HepG2 (cell line): ENCODE measurements around the gene CLHC1. TPM values are rescaled to one million over a fixed set of nuclear protein-coding genes. Genes with fewer than 3 reads are reported as not detected.
A peak's percentile ranks its signal among the peaks of the same experiment; 100 is the strongest.

Experiments used
- CCDC6 ChIP-seq: sonication (generic); formaldehyde crosslinking; IDR thresholded peaks from 2 replicates; pipeline ENCODE4 v1.8.1; 2022; ENCODE audit warnings: mild to moderate bottlenecking, missing genetic modification reagents, moderate library complexity
- KLF6 ChIP-seq: IDR thresholded peaks from 2 replicates; pipeline ENCODE4 v1.8.0; 2016; ENCODE audit warnings: missing biosample characterization, missing genetic modification reagents
- MAFF ChIP-seq: IDR thresholded peaks from 2 replicates; pipeline ENCODE4 v1.6.1; 2011; ENCODE audit warnings: low read depth, low read length, improper control_type of control experiment
- PAF1 ChIP-seq: IDR thresholded peaks from 2 replicates; pipeline ENCODE4 v1.6.1; 2016; ENCODE audit warnings: missing genetic modification reagents, missing compliant biosample characterization
- POLR2AphosphoS2 ChIP-seq: IDR thresholded peaks from 2 replicates; pipeline ENCODE4 v1.6.1; 2011; ENCODE audit warnings: low read depth, low read length, improper control_type of control experiment
- RCOR2 ChIP-seq: IDR thresholded peaks from 2 replicates; pipeline ENCODE4 v1.6.1; 2016; ENCODE audit warnings: missing biosample characterization, missing genetic modification reagents
- SATB2 ChIP-seq: sonication (generic); formaldehyde crosslinking; IDR thresholded peaks from 2 replicates; pipeline ENCODE4 v1.5.0; 2020; ENCODE audit warnings: missing genetic modification reagents
- SIX4 ChIP-seq: sonication (generic); formaldehyde crosslinking; IDR thresholded peaks from 2 replicates; pipeline ENCODE4 v1.4.0; 2020; ENCODE audit warnings: missing genetic modification reagents
- ZNF225 ChIP-seq: sonication (generic); formaldehyde crosslinking; IDR thresholded peaks from 2 replicates; pipeline ENCODE4 v1.4.0; 2020; ENCODE audit warnings: mild to moderate bottlenecking, missing genetic modification reagents
- ZNF563 ChIP-seq: sonication (generic); formaldehyde crosslinking; IDR thresholded peaks from 2 replicates; pipeline ENCODE4 v1.8.0; 2022; ENCODE audit warnings: mild to moderate bottlenecking, moderate library complexity, missing genetic modification reagents
- ZNF572 ChIP-seq: sonication (generic); formaldehyde crosslinking; IDR thresholded peaks from 2 replicates; pipeline ENCODE4 v1.5.1; 2020; ENCODE audit warnings: mild to moderate bottlenecking, missing genetic modification reagents
- ZNF781 ChIP-seq: sonication (generic); formaldehyde crosslinking; IDR thresholded peaks from 2 replicates; pipeline ENCODE4 v1.5.1; 2020; ENCODE audit warnings: borderline replicate concordance, mild to moderate bottlenecking, missing genetic modification reagents; ENCODE audit errors: not compliant biosample characterization
- ZSCAN30 ChIP-seq: sonication (generic); formaldehyde crosslinking; IDR thresholded peaks from 2 replicates; pipeline ENCODE4 v1.5.0; 2020; ENCODE audit warnings: mild to moderate bottlenecking, missing genetic modification reagents
- polyA plus RNA-seq, 8 experiments: library from polyadenylated mRNA; depleted of rRNA in 3 of 8; stranded (reverse) in 7 of 8; unstranded in 1 of 8; fragments of >200 nt; fragmentation: Illumina TruSeq in 4 of 8; extraction: Trizol in 4 of 8; gene quantifications; 2 replicates each; pipeline versions ENCODE4 v1.2.1 to v1.2.3, GENCODE V29; 2011 to 2016; ENCODE audit warnings: low read depth in 4 of 8, missing spikeins in 1 of 8, mixed read lengths in 1 of 8; ENCODE audit not compliant: insufficient read depth in 1 of 8
- total RNA-seq, 5 experiments: library from RNA; depleted of rRNA; stranded (reverse); fragments of >200 nt; fragmentation: Illumina TruSeq; extraction: Trizol; gene quantifications; 2 replicates each; pipeline ENCODE4 v1.2.3, GENCODE V29; 2016; ENCODE audit warnings: low read depth in 1 of 5
- TF ChIP-seq, protein P1 (sequence below): sonication (generic); formaldehyde crosslinking; IDR thresholded peaks from 2 replicates; pipeline ENCODE4 v1.4.0; 2020; ENCODE audit warnings: low read depth, missing genetic modification reagents
- TF ChIP-seq, protein P2 (sequence below), 2 experiments: sonication (generic) in 1 of 2; formaldehyde crosslinking in 1 of 2; IDR thresholded peaks; 2 replicates each; pipeline versions ENCODE4 v1.6.1 to v1.9.0; 2014 to 2022; ENCODE audit warnings: antibody characterized with exemption in 1 of 2, borderline replicate concordance in 1 of 2, inconsistent platforms in 1 of 2, low read depth in 1 of 2, missing genetic modification reagents in 1 of 2
- TF ChIP-seq, protein P3 (sequence below): sonication (generic); formaldehyde crosslinking; IDR thresholded peaks from 2 replicates; pipeline ENCODE4 v1.4.0; 2020; ENCODE audit warnings: missing genetic modification reagents

CLHC1 gene
- total and polyA plus RNA-seq, 2 of the 13 experiments (the other 11 are each of a cell fraction or from before 2014, with no cell fraction given) = 9.8 to 12.6 TPM

DNA sequence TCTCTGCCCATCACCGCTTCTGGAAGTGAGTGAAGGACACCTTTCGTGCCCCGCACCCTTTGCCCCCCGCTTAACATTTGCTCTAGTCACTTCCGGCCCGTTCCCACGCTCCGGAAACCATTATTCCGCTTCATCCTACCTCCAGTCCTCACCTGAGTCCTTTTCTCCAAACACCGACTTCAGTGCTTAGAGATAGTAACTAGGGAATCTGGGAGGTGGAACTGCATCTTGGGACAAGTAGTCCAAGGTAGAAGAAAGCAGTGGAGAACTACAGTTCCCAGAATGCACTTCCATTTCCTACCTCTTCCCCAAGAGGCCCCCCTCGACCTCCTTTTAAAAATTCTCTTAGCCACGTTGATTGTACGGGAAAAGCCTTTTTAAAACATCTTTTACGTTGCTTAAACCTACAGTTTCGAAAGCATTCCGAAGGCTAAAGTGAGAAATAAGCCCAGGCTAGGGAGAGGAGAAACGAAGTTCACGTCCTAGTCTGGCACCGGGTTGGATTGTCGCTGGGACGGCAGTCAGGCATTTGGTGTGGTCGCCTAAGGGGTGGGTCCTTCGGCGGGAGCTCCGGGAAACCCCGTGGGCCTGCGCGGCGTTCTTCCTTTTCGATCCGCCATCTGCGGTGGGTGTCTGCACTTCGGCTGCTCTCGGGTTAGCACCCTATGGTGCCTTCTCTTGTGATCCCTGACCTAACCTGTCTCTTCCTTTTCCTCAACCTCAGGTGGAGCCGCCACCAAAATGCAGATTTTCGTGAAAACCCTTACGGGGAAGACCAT, at the start of gene CLHC1, which contains the start of gene RPS27A (continued):
- TF ChIP-seq CCDC6 (CRISPR knock-in tag) (peak; percentile 90), ZSCAN30 (CRISPR knock-in tag) (no peak), PAF1 (CRISPR knock-in tag) (no peak), KLF6 (peak; percentile 49), ZNF572 (CRISPR knock-in tag) (no peak), POLR2AphosphoS2 (0 out of 2 replicates have a peak, but pooled peaks have one; percentile 88), MAFF (no peak), SIX4 (no peak), ZNF225 (CRISPR knock-in tag) (peak; percentile 91; the same call in 1 of the 2 replicates), ZNF781 (CRISPR knock-in tag) (no peak), SATB2 (CRISPR knock-in tag) (no peak; the same call in 1 of the 2 replicates), ZNF563 (CRISPR knock-in tag) (peak; percentile 57; the same call in 1 of the 2 replicates), RCOR2 (no peak)
- TF ChIP-seq, protein P1, sequence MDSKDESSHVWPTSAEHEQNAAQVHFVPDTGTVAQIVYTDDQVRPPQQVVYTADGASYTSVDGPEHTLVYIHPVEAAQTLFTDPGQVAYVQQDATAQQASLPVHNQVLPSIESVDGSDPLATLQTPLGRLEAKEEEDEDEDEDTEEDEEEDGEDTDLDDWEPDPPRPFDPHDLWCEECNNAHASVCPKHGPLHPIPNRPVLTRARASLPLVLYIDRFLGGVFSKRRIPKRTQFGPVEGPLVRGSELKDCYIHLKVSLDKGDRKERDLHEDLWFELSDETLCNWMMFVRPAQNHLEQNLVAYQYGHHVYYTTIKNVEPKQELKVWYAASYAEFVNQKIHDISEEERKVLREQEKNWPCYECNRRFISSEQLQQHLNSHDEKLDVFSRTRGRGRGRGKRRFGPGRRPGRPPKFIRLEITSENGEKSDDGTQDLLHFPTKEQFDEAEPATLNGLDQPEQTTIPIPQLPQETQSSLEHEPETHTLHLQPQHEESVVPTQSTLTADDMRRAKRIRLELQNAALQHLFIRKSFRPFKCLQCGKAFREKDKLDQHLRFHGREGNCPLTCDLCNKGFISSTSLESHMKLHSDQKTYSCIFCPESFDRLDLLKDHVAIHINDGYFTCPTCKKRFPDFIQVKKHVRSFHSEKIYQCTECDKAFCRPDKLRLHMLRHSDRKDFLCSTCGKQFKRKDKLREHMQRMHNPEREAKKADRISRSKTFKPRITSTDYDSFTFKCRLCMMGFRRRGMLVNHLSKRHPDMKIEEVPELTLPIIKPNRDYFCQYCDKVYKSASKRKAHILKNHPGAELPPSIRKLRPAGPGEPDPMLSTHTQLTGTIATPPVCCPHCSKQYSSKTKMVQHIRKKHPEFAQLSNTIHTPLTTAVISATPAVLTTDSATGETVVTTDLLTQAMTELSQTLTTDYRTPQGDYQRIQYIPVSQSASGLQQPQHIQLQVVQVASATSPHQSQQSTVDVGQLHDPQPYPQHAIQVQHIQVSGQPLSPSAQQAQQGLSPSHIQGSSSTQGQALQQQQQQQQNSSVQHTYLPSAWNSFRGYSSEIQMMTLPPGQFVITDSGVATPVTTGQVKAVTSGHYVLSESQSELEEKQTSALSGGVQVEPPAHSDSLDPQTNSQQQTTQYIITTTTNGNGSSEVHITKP (CRISPR knock-in tag) = peak; percentile 18; the same call in 1 of the 2 replicates
- TF ChIP-seq, protein P2, sequence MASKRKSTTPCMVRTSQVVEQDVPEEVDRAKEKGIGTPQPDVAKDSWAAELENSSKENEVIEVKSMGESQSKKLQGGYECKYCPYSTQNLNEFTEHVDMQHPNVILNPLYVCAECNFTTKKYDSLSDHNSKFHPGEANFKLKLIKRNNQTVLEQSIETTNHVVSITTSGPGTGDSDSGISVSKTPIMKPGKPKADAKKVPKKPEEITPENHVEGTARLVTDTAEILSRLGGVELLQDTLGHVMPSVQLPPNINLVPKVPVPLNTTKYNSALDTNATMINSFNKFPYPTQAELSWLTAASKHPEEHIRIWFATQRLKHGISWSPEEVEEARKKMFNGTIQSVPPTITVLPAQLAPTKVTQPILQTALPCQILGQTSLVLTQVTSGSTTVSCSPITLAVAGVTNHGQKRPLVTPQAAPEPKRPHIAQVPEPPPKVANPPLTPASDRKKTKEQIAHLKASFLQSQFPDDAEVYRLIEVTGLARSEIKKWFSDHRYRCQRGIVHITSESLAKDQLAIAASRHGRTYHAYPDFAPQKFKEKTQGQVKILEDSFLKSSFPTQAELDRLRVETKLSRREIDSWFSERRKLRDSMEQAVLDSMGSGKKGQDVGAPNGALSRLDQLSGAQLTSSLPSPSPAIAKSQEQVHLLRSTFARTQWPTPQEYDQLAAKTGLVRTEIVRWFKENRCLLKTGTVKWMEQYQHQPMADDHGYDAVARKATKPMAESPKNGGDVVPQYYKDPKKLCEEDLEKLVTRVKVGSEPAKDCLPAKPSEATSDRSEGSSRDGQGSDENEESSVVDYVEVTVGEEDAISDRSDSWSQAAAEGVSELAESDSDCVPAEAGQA (IDR thresholded peaks at IDR 0.05; ENCODE audit: low read depth) = peak; percentile 62; the same call in 1 of the 2 replicates
- TF ChIP-seq, protein P2 (CRISPR knock-in tag; IDR thresholded peaks at IDR 0.05; ENCODE audit: borderline replicate concordance) = 0 out of 2 replicates have a peak, but pooled peaks have one; percentile 44
- TF ChIP-seq, protein P3, sequence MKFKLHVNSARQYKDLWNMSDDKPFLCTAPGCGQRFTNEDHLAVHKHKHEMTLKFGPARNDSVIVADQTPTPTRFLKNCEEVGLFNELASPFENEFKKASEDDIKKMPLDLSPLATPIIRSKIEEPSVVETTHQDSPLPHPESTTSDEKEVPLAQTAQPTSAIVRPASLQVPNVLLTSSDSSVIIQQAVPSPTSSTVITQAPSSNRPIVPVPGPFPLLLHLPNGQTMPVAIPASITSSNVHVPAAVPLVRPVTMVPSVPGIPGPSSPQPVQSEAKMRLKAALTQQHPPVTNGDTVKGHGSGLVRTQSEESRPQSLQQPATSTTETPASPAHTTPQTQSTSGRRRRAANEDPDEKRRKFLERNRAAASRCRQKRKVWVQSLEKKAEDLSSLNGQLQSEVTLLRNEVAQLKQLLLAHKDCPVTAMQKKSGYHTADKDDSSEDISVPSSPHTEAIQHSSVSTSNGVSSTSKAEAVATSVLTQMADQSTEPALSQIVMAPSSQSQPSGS (CRISPR knock-in tag) = no peak
